Peyer's patch (tissue), 4 donors: ENCODE measurements around the gene PHLDB3.

ENCODE experiments used
- POLR2A ChIP-seq, 2 donors: fragments of 450-650 bp; IDR thresholded peaks; one replicate each; pipeline ENCODE4 v1.5.1; 2017; ENCODE audit warnings: antibody characterized with exemption in 2 of 2, mild to moderate bottlenecking in 2 of 2, moderate library complexity in 2 of 2
- TF ChIP-seq, protein P1 (sequence below), 6 experiments: fragments of 450-650 bp in 4 of 6; fragments of 200-600 bp in 2 of 6; sonication (generic) in 1 of 6; IDR thresholded peaks; one replicate each; pipeline ENCODE4 v1.5.1; 2017 to 2019; ENCODE audit warnings: antibody characterized with exemption in 6 of 6, mild to moderate bottlenecking in 3 of 6, moderate library complexity in 1 of 6

DNA sequence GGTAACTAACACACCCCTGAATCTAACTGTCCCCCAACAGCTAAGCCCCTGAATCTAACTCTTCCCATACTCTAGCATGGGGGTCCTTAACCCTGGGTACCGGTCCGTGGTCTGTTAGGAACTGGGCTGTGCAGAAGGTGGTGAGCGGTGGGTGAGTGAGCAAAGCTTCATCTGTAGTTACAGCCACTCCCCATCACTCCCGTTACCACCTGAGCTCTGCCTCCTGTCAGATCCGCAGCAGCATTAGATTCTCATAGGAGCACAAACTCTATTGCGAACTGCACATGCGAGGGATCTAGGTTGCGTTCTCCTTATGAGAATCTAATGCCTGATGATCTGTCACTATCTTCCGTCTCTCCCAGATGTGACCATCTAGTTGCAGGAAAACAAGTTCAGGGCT, 6.2 kb upstream of the PHLDB3 start:
- no peak for TF ChIP-seq POLR2A (IDR thresholded peaks at IDR 0.05)
- TF ChIP-seq, protein P1, sequence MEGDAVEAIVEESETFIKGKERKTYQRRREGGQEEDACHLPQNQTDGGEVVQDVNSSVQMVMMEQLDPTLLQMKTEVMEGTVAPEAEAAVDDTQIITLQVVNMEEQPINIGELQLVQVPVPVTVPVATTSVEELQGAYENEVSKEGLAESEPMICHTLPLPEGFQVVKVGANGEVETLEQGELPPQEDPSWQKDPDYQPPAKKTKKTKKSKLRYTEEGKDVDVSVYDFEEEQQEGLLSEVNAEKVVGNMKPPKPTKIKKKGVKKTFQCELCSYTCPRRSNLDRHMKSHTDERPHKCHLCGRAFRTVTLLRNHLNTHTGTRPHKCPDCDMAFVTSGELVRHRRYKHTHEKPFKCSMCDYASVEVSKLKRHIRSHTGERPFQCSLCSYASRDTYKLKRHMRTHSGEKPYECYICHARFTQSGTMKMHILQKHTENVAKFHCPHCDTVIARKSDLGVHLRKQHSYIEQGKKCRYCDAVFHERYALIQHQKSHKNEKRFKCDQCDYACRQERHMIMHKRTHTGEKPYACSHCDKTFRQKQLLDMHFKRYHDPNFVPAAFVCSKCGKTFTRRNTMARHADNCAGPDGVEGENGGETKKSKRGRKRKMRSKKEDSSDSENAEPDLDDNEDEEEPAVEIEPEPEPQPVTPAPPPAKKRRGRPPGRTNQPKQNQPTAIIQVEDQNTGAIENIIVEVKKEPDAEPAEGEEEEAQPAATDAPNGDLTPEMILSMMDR (IDR thresholded peaks at IDR 0.05): no peak
